NCI-H1417 (cell line): ENCODE measurements around the gene RFTN1.

Experiments used
- DNase-seq, 3 experiments: peaks; one replicate each; lab custom pipeline; 2025; lab: John Stamatoyannopoulos, UW

RFTN1 gene

DNA sequence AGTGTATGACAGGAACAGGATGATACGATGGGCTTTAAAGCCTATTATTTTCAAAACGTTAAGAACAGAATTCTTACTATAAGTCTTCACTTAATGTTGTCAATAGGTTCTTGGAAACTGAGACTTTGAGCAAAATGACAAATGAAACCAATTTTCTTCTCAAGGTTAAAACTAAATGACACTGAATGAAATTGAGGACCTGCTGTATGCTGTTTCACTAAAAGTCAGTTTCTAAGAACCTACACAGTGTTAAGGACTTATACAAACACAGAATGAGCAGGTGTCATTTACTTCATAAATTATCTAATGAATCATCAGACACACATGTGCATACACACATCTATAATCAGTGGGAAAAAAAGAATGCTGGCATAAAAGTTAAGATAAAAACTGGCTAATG is 106.9 kb downstream of the RFTN1 start:
- peak in 2 of 3 experiments; percentile 6 to 48 for DNase-seq

DNA sequence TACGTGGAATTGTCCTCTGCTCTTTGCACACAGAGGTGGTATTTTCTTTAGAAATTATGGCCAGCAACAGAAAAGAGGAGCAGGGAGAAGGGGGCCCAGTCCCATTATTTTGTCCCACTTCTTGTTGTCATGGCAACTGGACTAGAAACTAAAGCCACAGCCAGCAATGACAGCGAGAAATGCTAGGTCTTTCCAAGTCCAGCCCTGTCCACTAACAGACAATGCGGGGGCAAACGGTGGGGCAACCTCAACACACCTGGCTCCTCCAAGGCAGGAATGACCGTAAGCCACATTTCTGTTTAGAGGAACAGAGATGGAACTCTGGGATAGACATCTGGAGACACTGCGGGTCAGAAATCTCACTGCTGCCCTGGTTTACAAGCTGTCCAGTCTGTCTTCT is 107.3 kb downstream of the RFTN1 start:
- DNase-seq: peak in 2 of 3 experiments; percentile 12 to 57

DNA sequence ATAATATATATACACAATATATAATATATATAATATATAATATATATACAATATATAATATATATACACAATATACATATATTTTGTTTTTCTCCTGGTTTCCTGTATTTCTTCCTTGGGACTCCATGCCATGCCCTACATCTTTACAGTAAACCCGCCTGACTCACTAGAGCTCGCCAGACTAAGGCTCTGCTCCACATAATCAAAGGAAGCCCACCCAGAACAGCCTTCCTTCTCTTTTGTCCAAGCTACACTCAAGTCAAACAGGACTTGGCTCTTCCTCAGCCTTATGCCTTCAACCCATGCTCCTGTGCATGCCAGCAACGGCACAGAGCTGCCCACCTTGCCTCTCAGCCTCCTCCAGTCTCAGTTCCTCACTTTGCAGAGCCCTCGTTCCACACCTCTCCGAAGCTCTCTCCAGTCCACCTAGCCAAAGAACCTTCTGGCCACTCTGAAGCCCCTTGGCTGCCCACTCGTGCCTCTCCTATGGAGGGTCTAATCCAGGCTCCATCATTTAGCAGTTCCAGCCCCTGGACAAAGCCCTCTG is 109.1 kb downstream of the RFTN1 start:
- DNase-seq: peak in 1 of 3 experiments; percentile 18

DNA sequence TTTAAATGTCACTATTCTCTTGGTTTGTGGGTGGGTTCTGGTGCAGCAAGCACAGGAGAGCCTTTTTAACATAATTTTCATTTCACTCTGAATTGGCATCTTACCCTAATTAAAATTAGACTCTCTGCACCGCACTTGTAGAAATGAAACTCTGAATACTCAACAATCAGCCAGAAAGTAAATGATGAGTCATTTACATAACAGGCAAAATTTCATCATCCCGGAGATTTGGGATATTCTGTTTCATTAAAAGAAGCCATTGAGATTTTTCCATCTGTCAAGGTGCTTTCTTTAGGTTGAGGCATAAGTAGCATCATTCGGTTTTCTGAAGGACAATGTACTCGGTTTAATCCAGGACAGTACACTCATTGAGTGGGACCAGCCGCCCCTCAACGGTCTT is 111.0 kb downstream of the RFTN1 start:
- no peak for DNase-seq

DNA sequence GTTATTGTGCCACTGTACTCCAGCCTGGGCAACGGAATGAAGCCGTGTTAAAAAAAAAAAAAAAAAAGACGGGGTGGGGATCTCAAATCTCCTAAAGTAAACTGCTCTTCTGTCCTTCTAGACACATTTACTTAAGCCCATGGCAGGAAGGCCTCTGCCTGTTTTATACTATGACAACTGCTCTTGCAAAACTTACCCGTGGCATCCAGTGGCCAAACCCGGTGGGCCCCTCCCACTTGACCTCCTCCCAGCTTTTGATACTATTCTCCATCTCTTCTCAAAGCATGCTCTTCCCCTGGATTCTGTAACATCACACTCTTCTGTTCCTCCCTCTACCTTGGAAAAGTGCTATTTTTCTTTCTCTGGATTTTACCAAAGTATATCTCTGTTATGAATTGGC is 112.2 kb downstream of the RFTN1 start:
- DNase-seq: no peak

DNA sequence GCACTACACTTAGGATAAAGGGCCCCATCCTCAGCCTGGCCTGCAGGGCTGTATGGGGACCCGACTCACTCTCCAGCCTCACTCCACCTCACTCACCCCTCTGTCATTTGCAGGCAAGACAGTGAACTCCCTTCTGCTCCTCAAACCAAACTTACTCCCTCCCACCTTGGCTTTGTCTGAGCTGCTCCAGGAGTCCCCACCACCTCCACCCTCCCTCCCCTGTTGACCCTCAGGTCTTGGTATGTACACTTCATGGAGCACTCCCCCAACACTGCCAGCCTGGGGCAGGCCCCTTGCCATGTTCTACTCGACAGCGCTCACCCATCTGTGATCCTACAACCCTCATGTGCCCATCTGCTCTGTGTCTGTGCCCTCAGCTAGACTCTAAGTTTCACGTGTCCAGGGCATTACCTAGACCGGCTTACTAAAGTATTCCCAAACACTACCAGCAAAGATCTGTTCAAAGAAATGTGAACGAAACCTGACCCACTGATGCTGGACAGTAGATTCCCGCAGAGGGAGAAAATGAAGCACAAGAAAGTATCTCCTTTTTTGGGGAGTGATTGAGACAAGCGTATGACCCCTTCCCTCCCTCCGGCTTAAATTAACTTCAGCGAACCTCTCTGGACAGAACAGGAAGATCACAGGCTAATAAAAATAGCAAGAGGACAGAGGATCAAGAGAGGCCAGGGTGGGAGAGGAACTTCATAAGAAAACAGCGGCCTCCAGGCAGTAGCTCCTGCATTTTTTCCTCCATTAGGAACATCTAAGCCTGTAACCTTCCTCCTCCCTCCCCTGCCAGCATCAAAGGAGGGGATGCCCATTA is 113.2 kb downstream of the RFTN1 start:
- DNase-seq: no peak

DNA sequence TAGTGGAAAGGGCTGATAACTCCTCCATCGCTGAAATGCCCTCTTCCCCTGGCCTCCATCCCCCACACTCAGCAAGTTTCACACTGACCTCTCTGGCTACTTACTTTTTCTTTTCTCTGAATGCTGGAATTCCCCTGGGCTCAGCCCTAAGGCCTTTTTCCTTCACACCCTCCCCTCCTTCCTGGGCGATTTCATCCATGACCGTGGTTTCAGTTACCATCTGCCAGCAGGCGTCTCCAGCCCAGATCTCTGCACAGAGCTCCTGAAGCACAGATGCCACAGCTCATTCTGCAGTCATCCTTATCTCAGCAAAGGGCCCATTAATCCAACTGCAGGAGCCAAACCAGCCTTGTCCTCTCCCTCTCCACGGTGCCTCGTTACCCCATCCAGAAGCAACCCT is 114.0 kb downstream of the RFTN1 start:
- DNase-seq: no peak

DNA sequence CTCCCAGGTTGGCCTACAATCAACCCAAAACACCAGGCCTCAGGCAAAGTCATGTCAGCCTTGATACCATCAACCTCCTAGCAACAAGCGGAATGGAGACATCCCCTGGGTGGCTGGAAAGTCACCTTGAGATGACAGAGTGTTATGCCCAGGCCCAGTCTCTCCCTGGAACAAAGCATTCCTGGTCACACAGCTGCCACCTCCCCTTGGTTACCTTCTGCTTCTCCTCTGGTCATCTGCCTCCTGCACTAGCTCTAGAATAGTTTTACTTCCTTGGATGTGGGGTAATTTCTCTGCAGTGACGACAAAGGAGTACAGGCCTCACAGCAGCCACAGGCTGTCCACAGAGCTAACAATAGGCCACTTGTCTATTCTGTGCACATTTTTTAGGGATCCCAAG is 114.9 kb downstream of the RFTN1 start:
- DNase-seq: no peak

DNA sequence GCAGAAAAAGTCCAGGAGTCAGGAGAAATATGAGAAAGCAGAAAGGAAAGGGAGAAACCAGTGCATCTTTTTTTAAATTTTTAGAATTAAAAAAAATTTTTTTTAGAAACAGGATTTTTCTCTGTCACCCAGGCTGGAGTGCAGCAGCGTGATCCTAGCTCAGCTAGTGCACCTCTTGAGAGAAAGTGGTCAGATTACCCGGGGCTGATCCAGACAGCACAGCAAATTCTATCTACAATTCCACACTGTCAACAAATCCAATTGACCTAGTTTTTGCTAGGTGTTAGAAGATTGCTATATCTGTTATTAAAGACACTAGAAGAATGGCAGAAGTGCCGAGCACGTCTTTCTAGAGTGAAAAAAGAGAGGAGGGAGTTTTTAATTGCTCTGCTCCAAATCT is 117.3 kb downstream of the RFTN1 start:
- no peak for DNase-seq

DNA sequence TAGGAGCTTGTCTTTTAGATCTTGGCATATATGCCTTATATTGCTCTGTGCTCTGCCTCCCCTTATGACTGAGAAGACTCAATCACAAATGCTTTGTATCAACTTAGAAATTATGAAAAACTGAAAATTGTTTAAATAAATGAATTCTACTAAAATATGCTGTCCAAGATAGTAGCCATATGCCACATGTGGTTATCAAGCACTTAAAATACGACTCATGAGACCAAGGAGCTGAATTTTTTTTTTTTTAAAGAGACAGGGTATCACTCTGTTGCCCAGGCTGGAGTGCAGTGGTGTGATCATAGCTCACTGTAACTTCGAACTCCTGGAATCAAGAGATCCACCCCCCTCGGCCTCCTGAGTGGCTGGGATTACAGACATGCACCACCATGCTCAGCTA is 118.3 kb downstream of the RFTN1 start:
- DNase-seq: no peak

DNA sequence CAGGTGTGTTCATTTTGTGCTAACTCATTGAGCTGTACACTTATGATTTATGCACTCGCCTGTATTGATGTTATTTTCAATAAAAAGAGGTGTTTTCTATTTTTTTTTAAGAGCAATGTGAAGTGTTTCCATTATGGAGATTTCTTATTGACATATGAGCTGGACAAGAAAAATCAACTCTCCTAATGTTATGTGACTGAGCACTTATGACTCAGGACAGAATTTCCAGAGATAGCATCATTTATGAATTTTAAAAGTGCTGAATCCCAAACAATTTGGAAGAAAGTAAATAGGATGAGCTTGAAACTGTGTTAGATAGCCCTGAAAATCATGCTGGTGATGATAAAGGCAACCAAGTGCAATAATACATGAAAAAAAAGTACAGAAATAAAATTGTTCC is 118.9 kb downstream of the RFTN1 start:
- DNase-seq: no peak

DNA sequence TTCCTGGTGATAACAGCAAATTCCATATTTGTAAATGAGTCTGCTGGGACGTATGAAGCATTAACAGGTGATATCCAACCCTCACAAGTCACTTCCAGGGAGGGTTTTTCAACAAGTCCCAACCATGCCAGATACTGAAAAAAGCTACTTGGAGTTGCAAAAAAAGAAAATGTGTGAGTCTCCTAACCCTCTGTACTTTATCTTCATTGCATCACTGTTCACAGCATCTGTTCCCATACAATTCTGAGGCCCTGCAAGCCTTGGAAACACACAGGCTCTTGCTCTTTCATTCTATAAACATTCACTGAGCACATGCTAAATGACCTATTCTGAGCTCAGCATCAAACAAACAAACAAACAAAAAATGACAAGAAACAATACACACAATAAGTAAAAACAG is 120.8 kb downstream of the RFTN1 start:
- DNase-seq: no peak

DNA sequence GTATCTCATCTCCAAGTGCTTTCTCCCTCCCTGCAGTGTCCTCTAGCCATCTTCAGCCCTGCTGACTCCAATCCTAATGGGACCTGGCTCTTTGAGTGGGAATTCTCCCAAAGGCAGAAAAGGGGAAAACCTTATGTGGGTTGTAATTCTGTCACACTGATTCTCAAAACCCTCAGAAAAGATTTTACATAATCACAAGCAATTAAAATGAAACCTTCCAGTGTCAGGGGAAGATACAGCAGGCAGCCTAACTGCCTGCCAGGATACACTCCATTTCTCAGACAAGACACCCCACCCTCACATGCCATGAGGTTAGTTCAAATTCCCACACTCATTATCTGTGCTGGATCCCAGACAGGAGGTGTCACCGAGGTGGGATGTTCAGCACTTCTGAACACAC is 121.4 kb downstream of the RFTN1 start:
- no peak for DNase-seq

DNA sequence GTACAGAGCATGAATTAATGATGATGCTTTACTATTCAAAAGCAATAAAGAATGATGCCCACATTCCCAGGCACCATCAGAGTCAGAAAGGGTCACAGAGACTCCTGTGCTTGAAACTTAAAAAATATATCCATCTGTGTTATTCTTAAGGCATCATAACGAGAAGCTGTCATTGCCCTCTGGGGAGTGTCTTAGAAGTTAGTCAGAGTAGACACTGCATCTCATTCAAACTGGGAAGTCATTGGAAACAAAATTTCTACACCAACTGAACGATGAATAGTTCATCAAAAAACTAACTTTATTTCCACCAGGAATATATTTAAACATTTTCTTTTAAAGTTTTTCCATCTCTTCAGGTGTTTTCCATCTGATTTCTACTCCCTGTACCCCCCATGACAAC is 122.9 kb downstream of the RFTN1 start:
- DNase-seq: no peak

DNA sequence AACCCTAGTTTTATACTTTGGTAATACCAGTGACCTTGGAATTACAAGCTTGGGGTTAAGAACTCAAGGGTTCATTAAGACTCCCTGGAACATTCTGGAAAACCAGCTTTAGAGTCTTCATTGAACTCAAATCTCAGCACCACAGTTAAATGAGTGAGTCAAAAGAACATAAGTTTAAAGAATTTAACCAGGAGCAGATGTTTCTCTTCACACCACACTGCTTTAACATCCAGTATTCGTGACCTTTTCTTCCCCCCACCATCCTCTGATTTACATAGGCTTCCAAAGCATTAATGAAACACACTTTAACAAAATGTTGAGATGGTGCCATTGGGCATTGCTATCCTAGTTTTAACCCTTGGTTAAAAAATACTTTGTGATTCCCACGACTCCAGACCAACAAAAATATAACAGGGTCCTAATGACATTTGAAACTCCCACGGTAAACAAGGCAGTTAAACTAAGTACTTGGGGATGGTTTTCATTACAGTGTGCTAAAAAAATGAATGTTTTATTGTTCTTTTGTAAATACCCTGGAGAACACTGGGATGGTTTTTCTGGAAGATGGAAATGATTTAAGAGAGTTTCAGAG is 124.6 kb downstream of the RFTN1 start:
- DNase-seq: no peak

DNA sequence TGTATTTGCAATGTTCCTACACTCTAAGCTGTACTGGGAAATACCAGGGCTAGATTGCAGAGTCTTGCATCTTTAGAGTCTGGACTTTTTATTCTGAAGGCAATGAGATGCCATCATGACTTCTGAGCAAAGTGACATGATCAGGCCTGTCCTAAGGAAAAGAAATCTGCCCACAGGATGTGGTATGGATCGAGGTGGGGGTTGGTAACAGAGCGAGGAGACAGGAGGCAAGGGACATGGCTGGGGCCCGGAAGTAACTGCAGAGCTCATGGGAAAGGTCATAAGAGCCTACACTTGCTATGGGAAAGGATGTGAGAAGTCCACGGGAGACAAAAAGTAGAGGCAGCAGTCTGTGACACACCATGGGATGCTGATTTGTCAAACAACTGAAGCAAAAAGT is 126.9 kb downstream of the RFTN1 start:
- no peak for DNase-seq

DNA sequence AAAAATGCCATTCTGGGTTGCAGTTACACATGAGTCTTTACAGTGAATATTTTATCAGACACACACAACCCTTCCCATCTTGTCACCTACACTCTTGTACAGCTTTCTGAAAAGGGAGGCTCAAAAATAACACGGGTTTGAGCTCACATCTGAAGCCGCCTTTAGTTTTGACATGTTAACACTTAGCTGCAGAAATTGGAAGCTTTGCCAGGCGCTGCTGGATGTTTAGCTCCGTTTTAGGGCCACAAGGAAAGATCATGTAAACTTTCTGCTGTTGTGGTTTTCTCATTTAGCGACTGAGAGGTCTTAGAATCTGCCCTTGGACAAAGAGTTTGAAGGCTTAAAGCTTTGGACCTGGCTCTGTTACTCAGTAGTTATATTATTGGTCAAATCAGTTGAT is 128.3 kb downstream of the RFTN1 start:
- no peak for DNase-seq

DNA sequence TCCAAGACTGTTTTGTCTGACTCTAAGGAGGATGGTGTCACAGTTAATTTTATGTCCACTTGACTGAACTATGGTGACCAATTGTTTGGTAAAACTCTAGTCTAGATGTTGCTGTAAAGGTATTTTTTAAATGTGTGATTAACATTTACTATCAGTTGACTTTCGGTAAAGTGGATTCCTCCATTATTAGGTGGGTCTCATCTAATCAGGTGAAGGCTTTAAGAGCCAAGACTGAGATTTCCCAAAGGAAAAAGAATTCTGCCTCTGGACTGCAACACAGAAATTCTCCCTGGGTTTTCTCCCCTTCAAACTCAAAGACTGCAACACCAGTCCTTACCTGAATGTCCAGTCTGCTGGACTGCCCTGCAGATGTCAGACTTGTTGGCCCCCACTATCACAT is 129.6 kb downstream of the RFTN1 start:
- no peak for DNase-seq

DNA sequence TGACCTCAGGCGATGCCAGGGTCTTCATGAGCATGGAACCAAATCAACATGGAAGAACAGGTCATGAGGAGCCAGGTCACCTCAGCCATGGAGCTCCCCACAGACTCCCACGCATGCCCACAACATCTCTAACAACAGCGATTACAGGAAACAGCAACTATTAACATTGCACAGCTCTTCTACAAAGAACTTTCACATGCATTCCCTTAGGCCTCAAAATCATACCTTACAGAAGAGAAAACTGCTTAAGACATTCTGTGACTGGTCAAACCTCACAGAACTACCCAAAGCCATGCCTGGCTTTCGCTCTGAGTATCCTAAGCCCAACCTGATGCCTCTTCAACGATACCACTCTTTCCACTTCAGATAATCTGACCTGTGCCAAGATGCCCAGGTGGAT is 130.7 kb downstream of the RFTN1 start:
- no peak for DNase-seq

DNA sequence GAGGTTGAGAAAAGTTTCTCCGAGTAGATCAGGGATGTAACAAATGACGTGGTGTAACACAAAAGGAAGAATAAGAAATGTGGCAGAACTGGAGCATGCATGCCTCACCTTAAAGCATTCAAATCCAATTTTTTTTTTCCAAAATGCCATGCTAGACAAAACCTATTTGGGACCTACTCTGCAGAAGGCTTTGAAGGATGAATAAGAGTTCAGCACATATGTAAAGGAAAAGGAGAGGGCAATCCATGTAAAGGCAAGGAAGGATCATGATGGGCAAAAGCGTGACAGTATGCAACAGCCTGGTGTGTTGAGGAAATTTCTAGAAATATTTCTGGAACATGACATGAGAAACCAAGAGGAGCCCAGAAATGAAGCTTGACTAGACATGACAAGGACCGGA is 132.1 kb downstream of the RFTN1 start:
- no peak for DNase-seq

DNA sequence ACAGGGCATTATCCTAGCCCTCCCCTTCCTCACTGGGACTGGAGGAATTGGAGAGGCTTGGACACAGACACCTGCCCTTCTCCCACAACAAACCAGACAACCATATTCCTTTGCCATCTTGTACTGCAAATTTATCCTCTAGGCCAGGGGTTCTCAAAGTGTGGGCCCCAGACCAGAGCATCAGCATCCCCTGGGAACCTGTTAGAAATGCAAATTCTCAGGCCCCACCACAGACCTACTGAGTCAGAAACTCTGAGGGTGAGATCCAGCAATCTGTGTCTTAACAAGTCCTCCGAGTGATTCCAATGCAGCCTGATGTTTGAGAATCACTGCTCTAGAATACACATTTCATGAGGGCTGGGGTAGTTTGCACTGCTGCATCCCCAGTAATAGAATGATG is 133.1 kb downstream of the RFTN1 start:
- no peak for DNase-seq

DNA sequence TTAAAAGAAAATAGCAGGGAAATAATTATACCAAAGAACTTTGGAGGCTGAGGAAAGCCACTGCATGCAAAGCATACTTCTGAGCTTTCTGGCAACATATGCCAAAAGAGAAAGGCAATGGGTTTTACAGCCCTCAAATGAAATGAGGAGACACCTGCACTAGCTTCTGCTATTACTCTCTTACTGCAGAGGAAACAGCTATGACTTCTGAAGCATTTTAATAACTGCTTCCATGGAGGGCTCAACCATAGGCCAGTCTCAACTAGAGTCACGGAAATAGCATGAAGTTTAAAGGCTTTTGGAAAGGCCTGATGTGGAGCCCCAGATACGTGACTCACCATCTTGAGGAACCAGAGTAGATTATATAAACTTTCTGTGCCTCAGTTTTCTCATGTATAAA is 133.7 kb downstream of the RFTN1 start:
- DNase-seq: no peak

DNA sequence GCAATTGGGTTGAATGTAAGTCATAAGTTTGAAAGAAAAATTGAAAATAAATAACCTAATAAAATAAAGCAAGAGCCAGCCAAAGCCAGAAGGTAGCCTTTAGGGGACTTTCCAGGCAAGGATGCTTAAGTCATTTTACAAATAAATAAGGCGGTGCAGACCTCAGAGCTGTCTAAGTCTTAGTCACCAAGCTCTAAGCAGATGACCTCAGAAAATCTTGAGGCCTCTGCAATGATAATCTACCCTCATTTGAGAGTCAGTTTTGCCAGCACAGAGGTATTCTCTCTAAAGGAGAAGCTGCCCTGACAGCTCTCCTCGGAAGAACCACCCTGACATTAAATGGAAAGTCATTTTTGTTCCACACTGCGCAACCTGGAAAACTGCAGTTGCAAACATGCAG is 134.6 kb downstream of the RFTN1 start:
- no peak for DNase-seq

DNA sequence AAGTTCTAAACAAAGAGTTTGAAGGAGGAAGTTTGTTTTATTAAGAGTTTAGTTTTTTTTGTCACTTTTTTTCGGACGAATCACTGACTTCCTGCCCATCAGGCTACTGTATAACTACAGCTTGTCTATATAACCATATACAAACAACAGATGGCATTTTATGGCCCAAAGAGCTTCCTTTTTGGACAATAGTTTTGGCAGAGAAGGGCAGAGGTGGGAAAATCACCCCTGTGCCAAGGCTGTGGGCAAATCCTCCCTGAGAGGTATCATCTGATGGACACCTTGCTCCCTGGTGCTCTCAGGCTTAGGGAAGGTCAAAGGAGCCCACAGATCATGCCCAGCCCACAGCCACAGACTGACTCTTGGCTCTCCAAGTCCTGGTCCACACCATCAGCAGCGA is 135.1 kb downstream of the RFTN1 start:
- no peak for DNase-seq
